Endothelial cell of umbilical vein (primary cell): ENCODE results near the gene CLCN5. TPM values are rescaled to one million over a fixed set of nuclear protein-coding genes. Genes with fewer than 3 reads are reported as not detected.

ENCODE experiments used
- BruUV-seq: library from RNA; stranded (reverse); fragments of 400-500 nt; replicated peaks from 2 replicates; lab custom pipeline; 2021; lab: Mats Ljungman, UMichigan
- CTCF ChIA-PET: fragments of 300-600, 350-600 bp; sonication (Branson Sonifier 250); formaldehyde crosslinking; loops from one replicate; lab custom pipeline; 2021; ENCODE audit warnings: antibody characterized with exemption, inconsistent platforms; lab: Charles Lee
- POLR2A ChIA-PET: fragments of 300-600, 350-600 bp; sonication (Branson Sonifier 250); formaldehyde crosslinking; loops from one replicate; lab custom pipeline; 2021; ENCODE audit warnings: antibody characterized with exemption, inconsistent platforms; lab: Charles Lee
- DNase-seq: peaks from one replicate; pipeline ENCODE4 v3.0.0-alpha.2; 2011; ENCODE audit warnings: low read depth, low spot score
- FAIRE-seq: peaks from 2 replicates; lab custom pipeline; 2011; peaks lifted over from hg19 to GRCh38; lab: Jason Lieb, UNC
- H2AFZ ChIP-seq: 2 replicates; pipeline ENCODE4 v1.6.0; 2012; ENCODE audit warnings: low read depth, low read length, control low read depth, inconsistent platforms
- H3K27ac ChIP-seq: 2 replicates; pipeline ENCODE4 v1.5.1; 2011; ENCODE audit warnings: low read depth, mild to moderate bottlenecking, control low read depth, low read length, moderate library complexity; ENCODE audit not compliant: insufficient read depth
- H3K27me3 ChIP-seq, 2 experiments: 2 replicates each; pipeline versions ENCODE4 v1.6.0 to v1.6.1; 2011; ENCODE audit warnings: low read length in 2 of 2, mixed read lengths in 1 of 2; ENCODE audit not compliant: control insufficient read depth in 2 of 2, insufficient read depth in 2 of 2
- H3K36me3 ChIP-seq, 2 experiments: 2 replicates in 1 of 2; 3 replicates in 1 of 2; pipeline ENCODE4 v1.5.1; 2011; ENCODE audit warnings: low read length in 2 of 2, mild to moderate bottlenecking in 1 of 2, moderate library complexity in 1 of 2; ENCODE audit not compliant: control insufficient read depth in 2 of 2, insufficient read depth in 2 of 2; ENCODE audit errors: extremely low read depth in 1 of 2
- H3K4me1 ChIP-seq: 3 replicates; pipeline ENCODE4 v1.5.1; 2011; ENCODE audit warnings: mild to moderate bottlenecking, low read length; ENCODE audit not compliant: control insufficient read depth, insufficient read depth; ENCODE audit errors: extremely low read depth
- H3K4me2 ChIP-seq: 2 replicates; pipeline ENCODE4 v1.6.1; 2011; ENCODE audit warnings: low read length, control low read depth, mixed read lengths; ENCODE audit not compliant: insufficient read depth
- H3K4me3 ChIP-seq, 3 experiments: fragments of 200-600 bp in 1 of 3; sonication (generic), shearing (Covaris generic) in 1 of 3; replicated peaks in 1 of 3; 2 replicates each; pipeline ENCODE4 v1.5.1; 2011 to 2016; ENCODE audit warnings: control low read depth in 3 of 3, low read length in 3 of 3, mild to moderate bottlenecking in 2 of 3, inconsistent platforms in 1 of 3, low read depth in 1 of 3, moderate library complexity in 1 of 3; ENCODE audit not compliant: insufficient read depth in 1 of 3
- H3K79me2 ChIP-seq: 2 replicates; pipeline ENCODE4 v1.6.0; 2012; ENCODE audit warnings: low read length, inconsistent platforms; ENCODE audit not compliant: control insufficient read depth, insufficient read depth
- H3K9ac ChIP-seq: replicated peaks from 2 replicates; pipeline ENCODE3; 2011; ENCODE audit warnings: low read length, control low read depth; ENCODE audit not compliant: insufficient read depth; ENCODE audit errors: extremely low read depth
- H3K9me1 ChIP-seq: replicated peaks from 3 replicates; pipeline ENCODE4 v1.6.0; 2011; ENCODE audit warnings: mild to moderate bottlenecking, low read length; ENCODE audit not compliant: control insufficient read depth, insufficient read depth; ENCODE audit errors: extremely low read depth
- H3K9me3 ChIP-seq: replicated peaks from 2 replicates; pipeline ENCODE4 v1.5.1; 2012; ENCODE audit warnings: low read length, inconsistent platforms; ENCODE audit not compliant: control insufficient read depth, insufficient read depth
- H4K20me1 ChIP-seq: replicated peaks from 2 replicates; pipeline ENCODE3; 2011; ENCODE audit warnings: mild to moderate bottlenecking, low read length; ENCODE audit not compliant: control insufficient read depth, insufficient read depth; ENCODE audit errors: extremely low read depth
- CTCF ChIP-seq, 2 donors: IDR thresholded peaks; 1 replicate in 1 of 2; 2 replicates in 1 of 2; pipeline ENCODE4 v1.5.1; 2011; ENCODE audit warnings: low read length in 2 of 2, mild to moderate bottlenecking in 2 of 2, moderate library complexity in 2 of 2, control low read depth in 1 of 2, inconsistent platforms in 1 of 2, low read depth in 1 of 2; ENCODE audit not compliant: insufficient read depth in 1 of 2; ENCODE audit errors: extremely low read depth in 1 of 2
- EZH2 ChIP-seq: IDR thresholded peaks from 2 replicates; pipeline ENCODE4 v1.6.1; 2012; ENCODE audit warnings: borderline replicate concordance, low read depth, mild to moderate bottlenecking, moderate library complexity, low read length, inconsistent platforms; ENCODE audit not compliant: severe bottlenecking
- FOS ChIP-seq: IDR thresholded peaks from 2 replicates; pipeline ENCODE4 v1.6.1; 2011; ENCODE audit warnings: mild to moderate bottlenecking, low read length, moderate library complexity, borderline replicate concordance; ENCODE audit not compliant: insufficient read depth
- GATA2 ChIP-seq: IDR thresholded peaks from 2 replicates; pipeline ENCODE4 v1.7.0; 2011; ENCODE audit warnings: low read depth, mild to moderate bottlenecking, moderate library complexity, mixed read lengths, low read length; ENCODE audit not compliant: insufficient read length, insufficient read depth
- JUN ChIP-seq: IDR thresholded peaks from 2 replicates; pipeline ENCODE4 v1.6.1; 2011; ENCODE audit warnings: borderline replicate concordance, low read depth; ENCODE audit not compliant: insufficient read length, insufficient read depth
- MAX ChIP-seq: IDR thresholded peaks from 2 replicates; pipeline ENCODE4 v1.6.1; 2011; ENCODE audit not compliant: insufficient read depth, insufficient read length
- MYC ChIP-seq: IDR thresholded peaks from one replicate; pipeline ENCODE4 v1.6.1; 2011; ENCODE audit warnings: mild to moderate bottlenecking, low read depth, low read length
- POLR2A ChIP-seq: IDR thresholded peaks from 2 replicates; pipeline ENCODE4 v1.6.1; 2012; ENCODE audit warnings: low read depth, mild to moderate bottlenecking, control low read depth, low read length
- POLR2AphosphoS5 ChIP-seq: IDR thresholded peaks from 2 replicates; pipeline ENCODE4 v1.6.1; 2012; ENCODE audit warnings: low read depth, mild to moderate bottlenecking, control low read depth, low read length, moderate library complexity; ENCODE audit not compliant: insufficient read depth
- dilution Hi-C: fragments of 300-500 bp; cut with MboI; formaldehyde crosslinking; loops from one replicate; pipeline ENCODE4 v1.15.0; 2019; ENCODE audit warnings: low sequenced_read_pairs; ENCODE audit not compliant: extremely low pct_ligation_motif_present
- intact Hi-C: fragments of 100-400 bp; cut with micrococcal nuclease; formaldehyde crosslinking; loops from one replicate; pipeline ENCODE4 v1.10.0; 2022
- polyA plus RNA-seq, 4 experiments: library from polyadenylated mRNA; depleted of rRNA in 3 of 4; stranded (reverse) in 3 of 4; unstranded in 1 of 4; fragments of >200 nt; gene quantifications; 2 replicates each; pipeline versions ENCODE4 v1.2.1 to v1.2.3, GENCODE V29; 2011 to 2012; ENCODE audit warnings: missing spikeins in 1 of 4
- total RNA-seq: library from RNA; stranded (reverse); gene quantifications from 2 replicates; pipeline ENCODE4 v1.2.3, GENCODE V29; 2021

Gene CLCN5
- total and polyA plus RNA-seq, 2 donors (not counting 3 experiments of a cell fraction or from before 2014, with no cell fraction given) = 3.1 to 12.9 TPM

GRCh38 chrX:50049228-50049627 lies 126.8 kb downstream of the CLCN5 start:
- no peak for DNase-seq
- H3K9me3 ChIP-seq = no peaks in the 10 kb centered on the region
- no peak for FAIRE-seq
- no peak overlapping the region for H3K27ac ChIP-seq
- H3K4me2 ChIP-seq = no peak overlapping the region
- dilution Hi-C loops = no loop called here
- H3K36me3 ChIP-seq = no peaks in the 10 kb centered on the region
- no peaks in the 10 kb centered on the region for H4K20me1 ChIP-seq
- TF ChIP-seq CTCF (IDR thresholded peaks at IDR 0.05; ENCODE audit: extremely low read depth in 1 of 2, insufficient read depth in 1 of 2, low read depth in 1 of 2, low read length in 2 of 2) = no peak
- no peaks in the 10 kb centered on the region for H3K4me1 ChIP-seq
- intact Hi-C loops = no loop called here
- CTCF ChIA-PET = interaction anchor here (0.6 kb wide), 1 partner anchor 14 kb away, joined by 3 read pairs; no protein-coding TSS in a partner anchor
- H3K9me1 ChIP-seq = no peaks in the 10 kb centered on the region
- POLR2A ChIA-PET = no interaction called here
- H3K79me2 ChIP-seq = no peaks in the 10 kb centered on the region
- H3K4me3 ChIP-seq = no peak overlapping the region
- no peak overlapping the region for H3K9ac ChIP-seq
- H3K27me3 ChIP-seq = no peaks in the 10 kb centered on the region
- no peak overlapping the region for H2AFZ ChIP-seq
- no TSS peak for BruUV-seq

GRCh38 chrX:50054147-50054546 lies 131.8 kb downstream of the CLCN5 start:
- dilution Hi-C loops (no loop called here), intact Hi-C loops (no loop called here)
- POLR2A ChIA-PET = no interaction called here
- Histone ChIP-seq H3K4me2 (no peak overlapping the region), H3K9me3 (no peaks in the 10 kb centered on the region), H3K27me3 (no peaks in the 10 kb centered on the region), H3K4me1 (no peaks in the 10 kb centered on the region), H3K36me3 (no peaks in the 10 kb centered on the region), H2AFZ (no peak overlapping the region), H3K9ac (no peak overlapping the region), H3K79me2 (no peaks in the 10 kb centered on the region), H3K9me1 (no peaks in the 10 kb centered on the region), H3K27ac (no peak overlapping the region), H3K4me3 (no peak overlapping the region), H4K20me1 (no peaks in the 10 kb centered on the region)
- TF ChIP-seq JUN = no peak
- no peak for TF ChIP-seq MYC
- no peak for TF ChIP-seq GATA2
- TF ChIP-seq FOS = no peak
- no peak for TF ChIP-seq CTCF (IDR thresholded peaks at IDR 0.05; ENCODE audit: extremely low read depth in 1 of 2, insufficient read depth in 1 of 2, low read depth in 1 of 2, low read length in 2 of 2)
- TF ChIP-seq POLR2AphosphoS5 = no peak
- TF ChIP-seq MAX = no peak
- no peak for TF ChIP-seq EZH2
- no peak for TF ChIP-seq POLR2A
- DNase-seq = no peak
- no TSS peak for BruUV-seq
- FAIRE-seq = no peak
- CTCF ChIA-PET = no interaction called here
